ENCODE data around the gene PRPS1.
"Not testable (repeated sequence)": the region's sequence is repeated elsewhere in the genome, so short reads cannot be mapped to it uniquely, and the experiment has no call there.

PRPS1 gene

DNA sequence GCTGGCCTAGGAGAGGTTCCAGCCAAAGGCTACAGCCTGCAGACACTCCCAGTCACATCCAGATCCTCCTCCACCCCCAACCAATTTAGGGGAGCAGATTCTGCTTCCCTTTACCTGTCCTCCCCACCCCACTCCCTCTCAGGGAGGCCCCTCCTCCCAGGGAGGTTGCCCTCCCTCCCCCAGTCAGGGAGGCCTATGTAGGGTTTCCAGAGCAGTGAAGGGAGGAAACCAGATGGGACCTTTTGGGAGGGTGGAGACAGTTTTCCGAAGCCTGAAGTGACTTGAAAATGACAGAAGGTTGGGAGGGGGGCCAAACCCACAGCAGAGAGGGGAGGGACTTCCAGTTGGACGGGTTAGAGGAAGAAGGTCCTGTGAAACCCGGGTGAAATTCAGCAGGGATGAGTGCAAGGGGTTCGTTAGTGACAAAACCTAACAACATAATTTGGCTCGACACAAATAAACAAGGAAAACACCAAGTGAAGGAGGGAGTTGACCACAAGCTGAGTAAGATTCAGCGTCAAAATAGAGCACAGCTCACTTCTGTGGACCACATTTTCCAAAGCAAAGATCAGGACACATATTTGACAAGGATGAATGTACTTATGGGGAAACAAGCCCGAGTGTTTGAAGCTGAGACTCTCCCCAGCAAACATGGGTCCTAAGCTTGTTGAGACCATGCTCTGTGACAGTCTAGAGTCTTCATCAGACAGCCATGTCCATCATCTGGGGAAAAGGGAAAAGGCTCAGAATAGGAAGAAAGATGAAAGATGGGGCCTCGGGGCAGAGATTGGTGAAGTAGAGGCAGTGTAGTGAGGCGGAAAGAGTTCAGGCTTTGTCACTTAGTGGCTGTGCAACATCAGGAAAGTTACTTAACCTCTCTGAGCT lies 46.4 kb downstream of the PRPS1 start:
- peak; percentile 78 for DNase-seq (ENCODE audit: low read depth, low spot score)

DNA sequence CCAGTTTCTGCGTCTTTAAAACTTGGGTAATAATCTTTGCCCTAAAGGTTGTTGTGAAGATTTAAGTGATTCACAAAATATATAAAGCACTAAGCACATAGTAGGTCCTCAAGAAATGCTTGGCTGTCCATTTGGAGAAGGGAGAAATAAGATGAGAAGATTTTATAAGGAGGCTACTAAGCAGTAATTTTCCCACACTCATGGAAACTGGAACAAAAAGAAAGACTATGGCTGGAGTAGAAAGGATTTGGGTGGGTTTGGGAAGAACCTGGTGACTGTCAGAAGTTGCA lies 47.0 kb downstream of the PRPS1 start:
- DNase-seq (ENCODE audit: low read depth, low spot score) = no peak

DNA sequence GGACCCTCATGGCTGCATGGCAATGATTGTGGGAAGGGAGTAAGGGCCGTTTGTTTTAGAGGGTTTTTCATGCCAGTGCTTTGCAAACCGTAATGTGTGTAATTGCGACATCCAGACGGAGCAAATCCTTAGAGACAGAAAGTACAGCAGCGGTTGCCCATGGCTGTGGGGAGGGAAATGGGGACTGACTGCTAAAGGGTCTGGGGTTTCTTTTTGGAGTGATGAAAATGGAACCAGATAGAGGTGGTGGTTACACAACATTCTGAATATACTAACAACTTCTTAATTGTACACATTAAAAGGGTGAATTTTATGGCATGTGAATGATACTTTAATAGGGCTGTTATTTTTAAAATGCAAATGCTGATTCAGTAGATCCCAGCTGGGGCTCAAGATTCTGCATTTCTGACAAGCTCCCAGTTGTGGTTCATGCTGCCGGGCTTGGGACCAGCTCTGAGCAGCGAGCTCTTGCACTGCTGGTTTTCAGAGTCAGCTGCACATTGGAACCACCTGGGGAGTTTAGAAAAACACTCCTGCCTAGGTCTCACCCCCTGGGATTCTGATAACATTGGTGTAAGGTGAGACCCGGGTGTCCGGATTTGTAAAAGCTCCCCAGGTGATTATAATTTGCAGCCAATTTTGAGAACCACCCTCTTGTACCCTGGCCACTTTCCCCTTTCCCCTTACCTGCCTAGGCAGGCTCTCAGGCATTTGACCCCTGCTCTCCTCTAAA lies 47.7 kb downstream of the PRPS1 start:
- peak; percentile 53 for DNase-seq (ENCODE audit: low read depth, low spot score)

DNA sequence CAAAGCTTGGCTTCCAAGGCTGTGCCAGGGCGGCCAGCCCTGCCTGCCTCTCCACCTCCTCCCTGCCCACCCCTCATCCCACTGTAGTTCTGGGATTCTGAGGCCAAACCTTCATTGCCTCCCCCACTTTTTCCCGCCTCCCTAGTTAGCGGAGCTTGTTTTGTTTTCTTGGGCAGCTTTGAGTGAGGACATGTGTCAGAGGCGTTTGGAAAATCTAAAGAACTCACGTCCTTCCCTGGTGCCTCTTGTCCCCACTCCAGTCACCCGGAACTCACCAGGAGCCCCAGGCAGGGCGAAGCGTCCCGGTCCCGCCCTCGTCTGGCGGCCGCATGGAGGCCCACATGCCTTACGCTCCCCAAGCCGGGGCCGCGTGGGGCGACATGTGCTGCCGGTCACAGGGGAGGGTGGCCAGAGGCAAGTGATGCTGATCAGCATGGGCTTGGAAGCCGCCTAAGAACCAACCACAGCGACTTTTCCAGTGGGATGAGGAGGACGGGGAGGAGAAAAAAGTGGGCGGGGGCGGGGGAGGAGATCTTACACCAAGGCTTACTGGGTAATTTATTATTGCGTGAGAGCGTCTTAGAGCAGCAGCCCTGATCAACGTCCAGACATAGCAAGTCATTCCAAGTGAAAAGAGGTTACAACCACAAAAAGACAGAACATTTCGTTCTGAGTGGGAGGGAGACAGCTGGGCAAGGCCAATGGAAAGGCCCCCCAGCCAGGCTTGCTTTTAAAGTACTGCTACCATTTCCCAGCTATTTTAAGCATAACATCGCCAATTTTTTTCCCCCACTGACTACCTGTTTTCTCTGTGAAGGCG lies 48.5 kb downstream of the PRPS1 start:
- DNase-seq (ENCODE audit: low read depth, low spot score) = peak; percentile 84

DNA sequence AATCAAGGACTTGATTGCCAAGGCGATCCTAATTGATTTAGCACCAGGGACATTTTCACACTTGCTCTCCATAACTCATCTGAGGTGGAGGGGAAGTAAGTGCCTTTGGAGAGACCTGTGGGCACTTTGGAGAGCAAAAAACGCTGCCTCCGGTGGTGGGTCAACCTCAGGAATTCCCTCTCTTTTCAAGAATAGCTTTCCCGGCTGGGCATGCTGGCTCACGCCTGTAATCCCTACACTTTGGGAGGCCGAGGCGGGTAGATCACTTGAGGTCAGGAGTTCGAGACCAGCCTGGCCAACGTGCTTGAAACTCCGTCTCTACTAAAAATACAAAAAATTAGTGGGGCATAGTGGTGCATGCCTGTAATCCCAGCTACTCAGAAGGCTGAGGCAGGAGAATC lies 49.2 kb downstream of the PRPS1 start:
- peak; percentile 76 for DNase-seq (ENCODE audit: low read depth, low spot score)

DNA sequence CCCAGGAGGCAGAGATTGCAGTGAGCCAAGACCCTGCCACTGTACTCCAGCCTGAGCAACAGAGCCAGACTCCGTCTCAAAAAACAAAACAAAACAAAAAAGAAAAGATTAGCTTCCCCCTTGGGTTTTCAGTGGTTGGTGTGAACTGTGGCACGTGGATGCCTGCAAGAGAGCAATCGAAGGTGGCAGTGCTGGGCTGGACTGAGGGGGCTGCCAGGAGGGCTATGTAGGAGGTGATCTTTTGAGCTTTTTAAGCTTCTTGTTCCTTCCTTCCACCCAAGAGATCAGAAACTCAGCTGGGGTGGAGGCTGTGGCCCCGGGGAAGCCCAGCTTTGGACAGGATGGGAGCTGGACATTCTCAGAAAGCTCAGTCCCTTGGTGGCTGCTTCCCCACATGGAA lies 49.6 kb downstream of the PRPS1 start:
- DNase-seq (ENCODE audit: low read depth, low spot score) = no peak

DNA sequence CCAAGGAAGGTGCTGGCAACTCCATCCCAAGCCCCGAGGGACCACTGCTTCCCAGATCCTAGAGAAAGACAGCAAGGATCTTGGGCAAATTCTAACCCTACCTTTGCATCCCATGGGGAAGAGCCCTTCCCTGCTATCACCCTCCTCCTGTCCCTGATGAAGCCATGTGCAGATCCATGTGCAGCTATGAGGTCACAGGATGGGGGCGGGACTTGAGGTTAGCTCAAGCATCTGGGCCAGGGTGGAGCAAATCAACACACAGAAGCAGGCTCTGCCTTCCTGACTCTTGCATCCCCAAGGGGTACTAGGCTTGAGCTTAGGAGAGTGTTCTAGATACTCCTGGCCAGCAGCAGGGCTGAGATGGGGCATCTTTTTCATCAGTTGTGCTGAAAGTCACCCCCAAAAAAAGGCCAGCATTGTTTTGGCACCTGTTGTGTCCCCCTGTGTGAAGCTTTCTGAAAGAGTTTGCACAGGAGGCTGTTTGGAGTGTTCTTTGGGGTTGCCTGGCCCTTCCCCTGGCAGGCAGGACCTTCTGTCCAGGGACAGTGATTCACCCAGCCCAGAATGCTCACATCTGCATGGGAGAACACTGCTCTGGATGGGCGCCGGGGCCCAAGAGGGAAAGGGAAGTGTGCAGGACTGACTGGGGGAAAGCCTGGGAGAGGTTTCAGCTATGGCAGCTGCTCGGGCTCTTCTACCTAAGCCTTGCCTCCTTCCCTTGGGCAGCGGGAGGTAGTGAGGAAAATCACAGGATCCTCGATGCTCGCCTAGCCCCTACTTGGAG lies 50.8 kb downstream of the PRPS1 start:
- peak; percentile 46 for DNase-seq (ENCODE audit: low read depth, low spot score)

DNA sequence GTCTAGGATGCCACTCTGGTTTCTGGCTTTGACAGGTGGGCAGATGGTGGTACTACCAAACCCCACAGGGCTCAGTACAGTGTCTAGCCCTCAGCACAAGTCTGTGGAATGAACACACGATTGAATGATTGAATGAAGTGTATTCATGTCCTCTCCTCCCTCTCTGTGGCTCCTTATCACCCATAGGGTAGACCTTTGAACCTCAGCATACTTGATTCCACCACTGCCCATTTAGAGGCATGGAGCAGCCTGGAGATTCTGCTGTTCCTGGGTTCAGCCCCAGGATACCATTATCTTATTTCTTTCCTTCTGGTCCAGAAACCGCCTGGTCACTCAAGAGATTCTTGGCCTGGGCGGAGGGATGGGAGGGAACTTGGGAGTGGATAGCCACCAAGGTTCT lies 53.9 kb downstream of the PRPS1 start:
- DNase-seq (ENCODE audit: low read depth, low spot score) = no peak

DNA sequence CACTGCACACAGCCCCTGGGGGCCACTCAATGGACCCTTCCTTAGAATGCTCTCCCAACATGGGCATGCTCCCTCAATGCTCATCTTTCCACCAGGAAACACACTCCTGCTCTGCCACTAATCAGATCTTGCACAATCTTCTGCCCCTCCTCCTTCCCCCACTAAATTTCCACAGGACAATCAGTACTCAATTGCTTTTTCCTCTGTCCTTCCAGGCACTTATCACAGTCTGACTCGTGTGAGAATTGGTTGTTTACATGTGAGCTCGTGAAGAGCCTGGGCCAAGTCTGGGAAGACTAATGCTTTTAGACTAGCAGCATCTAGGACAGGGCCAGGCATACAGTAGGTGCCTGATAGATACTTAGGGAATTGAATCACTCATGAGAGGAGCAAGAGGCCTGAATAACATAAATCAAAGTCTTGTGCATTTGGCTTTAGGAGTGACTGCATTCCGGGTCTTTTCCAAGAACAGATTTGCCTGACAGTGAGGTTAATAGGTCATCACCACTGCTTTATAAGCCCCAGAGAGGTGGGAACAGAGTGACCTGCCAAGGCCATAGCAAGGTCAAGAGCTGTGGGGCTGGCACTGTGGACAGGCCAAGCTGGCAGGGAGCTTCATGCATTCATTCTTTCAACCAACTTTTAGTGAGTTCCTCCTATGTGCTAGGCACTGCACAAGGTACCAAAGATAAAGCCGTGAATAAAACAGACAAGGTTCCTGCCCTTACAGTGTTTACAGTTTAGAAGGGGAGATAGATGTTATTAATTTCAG lies 55.0 kb downstream of the PRPS1 start:
- DNase-seq (ENCODE audit: low read depth, low spot score) = peak; percentile 4

DNA sequence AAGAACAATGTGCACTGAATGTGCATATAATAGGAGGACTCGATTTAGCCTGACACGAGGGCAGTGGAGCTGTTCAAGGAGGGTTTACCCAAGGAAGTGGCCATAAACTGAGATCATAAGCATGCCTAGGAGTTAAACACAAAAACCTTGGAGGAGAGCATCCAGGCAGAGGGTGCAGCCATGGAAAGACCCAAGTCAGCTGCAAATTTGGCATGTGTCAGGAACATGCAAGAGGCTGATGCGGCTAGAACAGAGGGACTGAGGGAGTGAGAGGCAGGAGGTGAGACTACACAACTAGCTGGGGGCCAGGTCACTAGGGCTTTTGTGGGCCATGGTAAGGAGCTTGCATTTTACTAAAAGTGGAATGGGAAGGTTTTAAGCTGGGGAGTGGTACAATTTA lies 55.6 kb downstream of the PRPS1 start:
- DNase-seq (ENCODE audit: low read depth, low spot score) = no peak

DNA sequence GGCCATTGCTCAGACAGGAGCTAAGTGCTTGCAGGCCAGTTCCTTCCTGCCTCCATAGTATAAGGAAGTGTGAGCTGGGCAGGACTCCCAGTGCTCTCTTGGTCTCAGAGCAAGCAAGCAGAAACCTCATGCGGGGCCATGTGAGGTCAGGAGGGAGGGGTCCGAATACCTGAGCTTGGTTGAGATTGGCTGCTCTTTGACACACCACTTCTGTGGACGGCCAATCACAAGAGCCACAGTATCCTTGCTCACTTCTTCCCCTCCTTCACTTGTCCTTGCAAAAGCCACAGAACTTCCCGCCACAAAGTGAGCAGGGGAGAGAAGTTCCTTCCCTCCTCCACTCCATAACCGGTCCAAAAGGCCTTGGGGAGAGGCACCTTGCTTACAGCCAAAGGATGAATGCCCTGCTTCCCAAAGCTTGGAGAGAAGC lies 56.7 kb downstream of the PRPS1 start:
- peak; percentile 31 for DNase-seq (ENCODE audit: low read depth, low spot score)

DNA sequence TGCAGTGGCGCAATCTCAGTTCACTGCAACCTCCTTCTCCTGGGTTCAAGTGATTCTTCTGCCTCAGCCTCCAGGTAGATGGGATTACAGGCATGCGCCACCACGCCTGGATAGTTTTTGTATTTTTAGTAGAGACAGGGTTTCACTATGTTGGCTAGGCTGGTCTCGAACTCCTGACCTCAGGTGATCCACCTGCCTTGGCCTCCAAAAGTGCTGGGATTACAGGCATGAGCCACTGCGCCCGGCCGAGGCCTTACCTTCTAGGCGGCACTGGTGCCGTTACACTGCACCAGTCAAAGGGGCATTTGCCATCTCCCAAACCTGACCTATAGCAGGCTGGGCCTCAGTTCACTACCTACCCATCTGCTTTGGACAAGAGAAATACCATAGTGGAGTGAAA lies 57.3 kb downstream of the PRPS1 start:
- not testable (repeated sequence) for DNase-seq (ENCODE audit: low read depth, low spot score)

DNA sequence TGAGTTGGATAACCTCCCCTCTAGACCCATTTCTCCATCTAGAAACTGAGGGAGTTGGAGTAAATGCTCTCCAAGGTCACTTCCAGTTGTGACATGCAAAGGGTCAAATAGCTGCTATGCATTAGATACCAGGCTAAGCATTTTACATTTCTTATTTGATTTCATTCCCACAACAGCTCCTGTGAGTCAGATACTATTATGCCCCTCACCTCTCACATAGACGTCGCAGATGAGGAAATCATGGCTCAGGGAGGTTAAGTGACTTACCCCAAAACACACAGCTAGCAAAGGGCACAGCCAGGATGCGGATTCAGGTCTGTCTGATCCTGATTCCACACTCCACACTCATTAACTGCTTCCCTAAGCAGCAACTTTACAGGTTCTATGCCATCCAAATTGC lies 57.7 kb downstream of the PRPS1 start:
- DNase-seq (ENCODE audit: low read depth, low spot score) = no peak

DNA sequence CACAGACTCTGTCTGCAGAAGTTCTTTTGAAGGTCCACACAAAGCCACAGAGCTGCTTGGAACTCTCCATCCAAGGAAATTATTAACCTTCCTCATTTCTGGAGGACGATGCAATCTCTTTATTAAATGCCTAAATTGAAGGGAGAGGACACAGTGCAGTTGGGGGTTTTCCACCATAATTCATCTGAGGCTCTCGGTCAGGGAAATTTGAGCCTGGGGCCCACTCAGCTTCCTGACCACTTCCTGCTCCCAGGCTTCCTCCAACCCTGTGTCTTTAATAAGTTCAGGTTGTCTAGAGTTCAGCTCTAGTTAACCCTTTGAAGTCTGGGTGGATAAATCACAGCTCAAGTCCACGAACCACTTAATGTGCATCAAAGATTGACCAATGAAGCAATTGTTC lies 58.5 kb downstream of the PRPS1 start:
- DNase-seq (ENCODE audit: low read depth, low spot score) = peak; percentile 15

DNA sequence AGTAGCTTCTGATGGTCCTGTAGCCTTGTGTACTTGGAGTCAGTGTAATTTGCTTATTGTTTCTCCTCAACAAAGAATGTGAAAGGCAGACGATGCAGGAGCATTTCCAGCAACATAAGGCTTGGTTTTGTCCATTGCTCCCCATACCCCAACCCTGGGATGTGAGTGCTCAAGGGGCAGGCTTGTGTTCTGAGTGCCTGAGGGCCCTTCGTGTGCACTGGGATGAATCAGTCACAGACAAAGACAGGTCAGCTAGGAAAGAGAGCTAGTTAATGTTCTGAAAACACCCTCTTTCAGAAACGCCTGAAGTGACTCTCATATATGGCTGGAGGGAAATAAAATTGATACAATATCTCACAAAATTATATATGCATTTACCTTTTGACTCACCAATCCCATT lies 59.1 kb downstream of the PRPS1 start:
- DNase-seq (ENCODE audit: low read depth, low spot score) = no peak

DNA sequence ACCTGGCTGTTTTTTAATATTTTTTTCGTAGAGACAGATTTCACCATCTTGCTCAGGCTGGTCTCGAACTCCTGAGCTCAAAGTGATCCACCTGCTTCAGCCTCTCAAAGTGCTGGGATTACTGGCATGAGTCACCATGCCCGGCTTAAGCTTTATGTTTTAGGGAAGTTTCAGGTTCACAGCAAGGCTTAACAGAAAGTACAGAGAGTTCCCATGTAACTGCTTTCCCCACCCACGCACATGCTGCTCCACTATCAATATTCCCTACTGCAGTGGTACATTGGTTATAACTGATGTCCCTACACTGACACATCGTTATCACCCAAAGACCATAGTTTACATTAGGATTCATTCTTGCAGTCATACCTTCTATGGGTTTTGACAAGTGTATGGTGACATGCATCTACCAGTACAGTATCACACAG lies 62.7 kb downstream of the PRPS1 start:
- no peak for DNase-seq (ENCODE audit: low read depth, low spot score)

DNA sequence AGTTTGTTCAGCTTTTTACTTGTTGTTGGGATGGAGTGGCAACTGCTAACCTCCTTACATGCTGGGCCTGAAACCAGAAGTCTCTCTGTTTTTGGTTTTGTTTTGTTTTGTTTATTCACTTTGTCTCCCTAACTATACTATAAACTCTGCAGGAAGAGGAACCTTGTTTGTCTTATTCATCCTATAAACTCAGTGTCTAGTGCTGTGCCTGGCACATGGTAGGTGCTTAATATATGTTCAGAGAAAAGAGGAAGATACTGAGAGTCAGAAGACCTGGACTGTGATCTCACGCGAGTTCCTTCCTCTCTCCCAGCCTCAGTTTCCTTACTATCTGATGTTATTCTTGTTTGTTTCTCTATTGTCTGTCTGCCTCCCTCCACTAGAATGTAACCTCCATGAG lies 71.3 kb downstream of the PRPS1 start:
- no peak for DNase-seq (ENCODE audit: low read depth, low spot score)

DNA sequence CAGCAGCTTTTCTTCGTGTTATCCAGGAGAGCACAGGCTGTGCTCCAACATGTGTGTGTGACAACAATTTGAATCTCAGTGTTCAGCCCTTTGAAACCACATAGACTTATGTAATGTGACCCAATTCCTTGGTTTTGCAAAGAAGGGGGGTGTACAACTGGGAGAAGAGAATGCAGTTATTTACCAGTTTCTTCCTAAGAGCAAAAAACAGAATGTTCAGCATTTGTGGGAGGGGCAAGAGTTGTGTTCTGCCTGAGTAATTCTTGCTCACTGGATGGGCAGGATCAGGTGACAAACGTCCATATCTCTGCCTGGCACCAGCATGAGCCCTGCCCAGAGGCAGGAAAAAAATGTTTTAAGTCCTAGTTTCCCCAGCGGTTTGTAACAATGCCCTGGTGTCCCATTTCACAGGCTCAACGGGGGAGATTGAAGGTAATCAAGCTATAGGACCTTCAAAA lies 72.0 kb downstream of the PRPS1 start:
- peak; percentile 66 for DNase-seq (ENCODE audit: low read depth, low spot score)
